Right ventricle myocardium superior (tissue), 1 donor: ENCODE results near the gene PCBP3. TPM values are rescaled to one million over a fixed set of nuclear protein-coding genes. Genes with fewer than 3 reads are reported as not detected.
"Not testable (repeated sequence)": the region's sequence is repeated elsewhere in the genome, so short reads cannot be mapped to it uniquely, and the experiment has no call there.

Experiments used
- ATAC-seq: fragments of 200-7000 bp; cut with Tn5 transposase; one replicate; pipeline ENCODE4 v1.9.1; 2020; ENCODE audit warnings: mild to moderate bottlenecking; ENCODE audit not compliant: poor library complexity
- DNase-seq: peaks from one replicate; pipeline ENCODE4 v3.0.0-alpha.2; 2020
- intact Hi-C: fragments of 100-400 bp; cut with DNase I; formaldehyde crosslinking; loops from one replicate; pipeline ENCODE4 v1.11.2; 2022
- total RNA-seq: library from RNA; stranded (reverse); fragmentation: NEBNext Ultra II Directional; extraction: Animal tissue kit (Norgen Biotek cat#: 25700); gene quantifications from one replicate; pipeline ENCODE4 v1.2.1, GENCODE V29; 2021
- donor health status: DM: no; HTN: yes; CAD: no; lungs with severe emphysema.

The PCBP3 gene
- total RNA-seq, 1 donor from 2014 or later = 2.0 TPM

GRCh38 chr21:45809421-45809820 is 165.9 kb downstream of the PCBP3 start:
- intact Hi-C loops = no loop called here
- ATAC-seq (no peak), DNase-seq (no peak)

GRCh38 chr21:45811136-45811535 is 167.6 kb downstream of the PCBP3 start:
- DNase-seq (no peak), ATAC-seq (no peak)
- intact Hi-C loops = no loop called here

- DNase-seq, intact Hi-C loops, ATAC-seq: not testable (repeated sequence)
These were observed 170.8 kb downstream of the PCBP3 start for GRCh38 chr21:45814210-45814940.

GRCh38 chr21:45815781-45816180 is 172.3 kb downstream of the PCBP3 start:
- ATAC-seq, intact Hi-C loops, DNase-seq: not testable (repeated sequence)

- intact Hi-C loops = no loop called here
- no peak for ATAC-seq
- no peak for DNase-seq
These were observed 173.3 kb downstream of the PCBP3 start for GRCh38 chr21:45816794-45817193.

GRCh38 chr21:45817345-45817744 is 173.8 kb downstream of the PCBP3 start:
- no peak for ATAC-seq
- DNase-seq = peak; percentile 29
- intact Hi-C loops = no loop called here

- intact Hi-C loops = no loop called here
- no peak for DNase-seq
- no peak for ATAC-seq
These were observed 174.9 kb downstream of the PCBP3 start for GRCh38 chr21:45818276-45818903.

- ATAC-seq (no peak), DNase-seq (no peak)
- intact Hi-C loops = no loop called here
These were observed 175.4 kb downstream of the PCBP3 start for GRCh38 chr21:45818904-45819285.

GRCh38 chr21:45819478-45820170 is 176.1 kb downstream of the PCBP3 start:
- intact Hi-C loops = loop anchor here (5.0 to 10.0 kb wide), 2 partner anchors 262 to 355 kb away; no protein-coding TSS in a partner anchor
- DNase-seq = no peak
- no peak for ATAC-seq

- intact Hi-C loops = loop anchor here (5.0 to 10.0 kb wide), 2 partner anchors 263 to 356 kb away; no protein-coding TSS in a partner anchor
- ATAC-seq (peak; percentile 93), DNase-seq (peak; percentile 86)
These were observed 176.9 kb downstream of the PCBP3 start for GRCh38 chr21:45820171-45821091.

- DNase-seq (no peak), ATAC-seq (no peak)
- intact Hi-C loops = loop anchor here (5.0 to 10.0 kb wide), 2 partner anchors 264 to 357 kb away; no protein-coding TSS in a partner anchor
These were observed 177.9 kb downstream of the PCBP3 start for GRCh38 chr21:45821315-45821962.

GRCh38 chr21:45821998-45822397 is 178.5 kb downstream of the PCBP3 start:
- intact Hi-C loops = loop anchor here (5.0 to 10.0 kb wide), 2 partner anchors 265 to 357 kb away; no protein-coding TSS in a partner anchor
- DNase-seq = no peak
- peak; percentile 37 for ATAC-seq

- intact Hi-C loops = loop anchor here (5.0 to 10.0 kb wide), 2 partner anchors 265 to 358 kb away; no protein-coding TSS in a partner anchor
- DNase-seq = no peak
- ATAC-seq = peak; percentile 7
These were observed 179.0 kb downstream of the PCBP3 start for GRCh38 chr21:45822429-45823099.

GRCh38 chr21:45823100-45823681 is 179.7 kb downstream of the PCBP3 start:
- DNase-seq = no peak
- no peak for ATAC-seq
- intact Hi-C loops = loop anchor here (5.0 to 10.0 kb wide), 2 partner anchors 266 to 358 kb away; no protein-coding TSS in a partner anchor

GRCh38 chr21:45824546-45825215 is 181.2 kb downstream of the PCBP3 start:
- ATAC-seq (no peak), DNase-seq (no peak)
- intact Hi-C loops = loop anchor here (5.0 to 10.0 kb wide), 2 partner anchors 267 to 360 kb away; no protein-coding TSS in a partner anchor

- ATAC-seq (no peak), DNase-seq (no peak)
- intact Hi-C loops = loop anchor here (10.0 kb wide), 1 partner anchor 360 kb away; no protein-coding TSS in a partner anchor
These were observed 181.7 kb downstream of the PCBP3 start for GRCh38 chr21:45825219-45825618.
